Heart right ventricle (tissue), 16 donors: Measurements from ENCODE around the gene DHCR7. TPM values are rescaled to one million over a fixed set of nuclear protein-coding genes. Genes with fewer than 3 reads are reported as not detected.

Experiments used
- ATAC-seq, 8 donors: fragments of 200-7000 bp; cut with Tn5 transposase; one replicate each; pipeline ENCODE4 v1.9.1; 2020; ENCODE audit warnings: mild to moderate bottlenecking in 8 of 8, moderate library complexity in 8 of 8, moderate number of reproducible peaks in 1 of 8
- DNase-seq, 2 donors: peaks; one replicate each; pipeline ENCODE4 v3.0.0-alpha.2; 2020
- H3K27ac ChIP-seq, 10 donors: fragments of 200-600 bp; sonication (generic) in 2 of 10; one replicate each; pipeline versions ENCODE4 v1.5.0 to v1.8.0; 2020 to 2022; ENCODE audit warnings: mild to moderate bottlenecking in 3 of 10
- H3K27me3 ChIP-seq, 7 donors: fragments of 200-600 bp; one replicate each; pipeline ENCODE4 v1.8.0; 2021 to 2022; ENCODE audit warnings: mild to moderate bottlenecking in 2 of 7
- H3K36me3 ChIP-seq, 9 donors: fragments of 200-600 bp; sonication (generic) in 1 of 9; one replicate each; pipeline versions ENCODE4 v1.5.0 to v1.8.0; 2020 to 2022; ENCODE audit warnings: mild to moderate bottlenecking in 2 of 9
- H3K4me1 ChIP-seq, 9 donors: fragments of 200-600 bp; sonication (generic) in 1 of 9; one replicate each; pipeline versions ENCODE4 v1.5.0 to v1.8.0; 2020 to 2022; ENCODE audit warnings: mild to moderate bottlenecking in 4 of 9
- H3K4me3 ChIP-seq, 10 donors: fragments of 200-600 bp; sonication (generic) in 2 of 10; one replicate each; pipeline versions ENCODE4 v1.5.0 to v1.8.0; 2020 to 2022; ENCODE audit warnings: mild to moderate bottlenecking in 7 of 10, moderate library complexity in 2 of 10
- H3K9me3 ChIP-seq, 11 donors: fragments of 200-600 bp in 10 of 11; sonication (generic) in 2 of 11; one replicate each; pipeline versions ENCODE4 v1.5.0 to v1.8.0; 2013 to 2022; ENCODE audit warnings: mild to moderate bottlenecking in 2 of 11, control low read depth in 1 of 11, moderate library complexity in 1 of 11
- CTCF ChIP-seq, 9 donors: fragments of 200-600 bp; sonication (generic) in 2 of 9; IDR thresholded peaks; one replicate each; pipeline versions ENCODE4 v1.5.0 to v1.8.0; 2021 to 2022; ENCODE audit warnings: antibody characterized with exemption in 9 of 9, mild to moderate bottlenecking in 5 of 9, moderate library complexity in 1 of 9
- WGBS, 2 donors: extraction: QIAGEN DNeasy Blood & Tissue Kit; methylation state at CpG; one replicate each; pipeline ENCODE4 v1.1.7; 2013; ENCODE audit warnings: inconsistent platforms in 1 of 2; 5-methylcytosine and 5-hydroxymethylcytosine counted together
- intact Hi-C, 10 donors: fragments of 100-400 bp; cut with DNase I; formaldehyde crosslinking; loops; one replicate each; pipeline versions ENCODE4 v1.11.1 to v1.14.2; 2022
- polyA plus RNA-seq, 2 donors: library from polyadenylated mRNA; stranded (reverse); fragments of 200-250 nt; gene quantifications; one replicate each; pipeline ENCODE4 v1.2.3, GENCODE V29; 2013
- total RNA-seq, 10 donors: library from RNA; stranded (reverse); fragmentation: NEBNext Ultra II Directional in 3 of 10; extraction: Animal tissue kit (Norgen Biotek cat#: 25700) in 3 of 10; gene quantifications; one replicate each; pipeline versions ENCODE4 v1.2.1 to v1.2.4, GENCODE V29; 2021 to 2023
- donor health status: Arrhythmogenic right ventricular cardiomyopathy.
- donor health status: ischemic (EF 13 %, LVEDD 7.1; RV severe dilation, severe dysfunction).
- donor health status: healthy with polysubstance abuse.
- donor health status: DM: no; HTN: yes; CAD: no.
- donor health status: DM: no; HTN: no; CAD: no.
- donor health status: ischemic (EF 25% LVEDD 6.9; RV normal size, moderate dysfunction).
- donor health status: ischemic (EF 25% LVEDD 5.7; RV mildly dilated, moderate dysfunction).
- donor health status: healthy.
- donor health status: DM: yes; HTN: yes; CAD: no.
- donor health status: Ischemic cardiomyopathy.
- donor health status: ischemic (EF 35%, LVEDD 5.7; RV mildly dilated, moderate dysfunction).
- donor health status: nonischemic (EF 11% LVEDD 7.7; RV severe dilation, severe dysfunction).
- donor health status: DM: yes; HTN: yes; CAD: no.
- donor health status: PGD.
- donor health status: ischemic (EF 29% LVEDD 5.4; RV normal size, mild dysfunction).
- donor health status: nonischemic (EF 23%, LVEDD 6.1; RV moderate dilation, normal function).

DHCR7 gene
- total and polyA plus RNA-seq, 12 donors = 13.5 to 49.6 (median 28.1) TPM

DNA sequence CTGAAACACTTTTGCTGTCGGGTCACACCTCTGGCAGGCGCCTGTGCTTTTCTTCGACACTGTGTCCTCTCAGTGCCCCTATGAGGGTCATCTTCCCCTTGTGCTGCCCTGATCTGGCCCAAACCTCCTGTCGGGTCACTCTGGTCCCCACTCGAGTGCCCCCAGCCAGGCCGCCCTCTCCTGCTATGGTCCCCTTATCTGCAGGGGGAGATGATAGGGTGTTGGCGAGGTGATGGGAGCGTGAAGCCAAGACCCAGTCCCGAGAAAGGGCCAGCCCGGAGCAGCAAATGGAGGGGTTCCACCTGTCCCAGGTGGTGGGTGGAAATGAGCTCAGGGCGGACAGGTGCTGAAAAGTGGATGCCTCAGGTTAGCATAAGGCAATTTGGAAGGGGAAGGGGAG, 14.5 kb upstream of the DHCR7 start:
- H3K36me3 ChIP-seq = peaks cover 0 to 88% (median 39%) of the 10 kb centered on the region in 9 donors
- no peak overlapping the region for H3K4me3 ChIP-seq
- intact Hi-C loops = no loop called here
- ATAC-seq (no peak), DNase-seq (no peak)
- H3K27ac ChIP-seq = no peak overlapping the region
- 91 to 94% methylated on average over 11 of the region's 11 CpGs for WGBS, 2 donors
- no peaks in the 10 kb centered on the region for H3K27me3 ChIP-seq
- H3K4me1 ChIP-seq = no peaks in the 10 kb centered on the region
- no peaks in the 10 kb centered on the region for H3K9me3 ChIP-seq
- no peak for TF ChIP-seq CTCF (IDR thresholded peaks at IDR 0.05)

GRCh38 chr11:71461696-71462095, 13.5 kb upstream of the DHCR7 start:
- Histone ChIP-seq H3K36me3 (peaks cover 0 to 88% (median 46%) of the 10 kb centered on the region in 9 donors), H3K4me3 (no peak overlapping the region), H3K27me3 (no peaks in the 10 kb centered on the region), H3K4me1 (no peaks in the 10 kb centered on the region), H3K9me3 (no peaks in the 10 kb centered on the region), H3K27ac (no peak overlapping the region)
- 87 to 89% methylated on average over 9 of the region's 9 CpGs for WGBS, 2 donors
- intact Hi-C loops = no loop called here
- TF ChIP-seq CTCF (IDR thresholded peaks at IDR 0.05) = no peak
- no peak for DNase-seq
- ATAC-seq = no peak

DNA sequence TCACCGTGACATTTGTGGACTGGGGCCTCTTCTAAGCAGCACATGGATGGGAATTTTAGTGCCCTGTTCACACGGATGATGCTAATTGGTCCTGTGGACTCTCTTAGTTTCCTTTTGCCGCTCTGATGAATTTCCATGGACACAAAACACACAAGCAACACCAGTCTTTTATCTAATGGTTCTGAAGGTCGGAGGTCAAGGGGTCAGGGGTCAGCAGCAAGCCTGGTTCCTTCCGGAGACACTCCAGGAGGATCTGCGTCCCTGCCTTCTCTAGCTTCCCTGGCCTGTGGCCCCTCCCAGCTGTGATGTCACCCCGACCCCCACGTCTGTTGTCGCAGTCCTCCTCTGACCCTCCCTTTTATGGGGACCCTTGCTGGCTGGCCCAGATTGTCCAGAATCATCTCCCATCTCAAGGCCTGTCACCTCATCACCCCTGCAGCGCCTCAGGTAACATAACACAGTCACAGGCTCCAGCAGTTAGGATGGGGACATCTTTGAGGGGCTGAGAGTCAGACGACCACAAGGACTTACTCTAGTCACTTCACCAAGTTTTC, 11.7 kb upstream of the DHCR7 start:
- whole genome bisulfite sequencing, 2 donors = 75 to 83% methylated on average over 11 of the region's 11 CpGs
- no peak for ATAC-seq

DNA sequence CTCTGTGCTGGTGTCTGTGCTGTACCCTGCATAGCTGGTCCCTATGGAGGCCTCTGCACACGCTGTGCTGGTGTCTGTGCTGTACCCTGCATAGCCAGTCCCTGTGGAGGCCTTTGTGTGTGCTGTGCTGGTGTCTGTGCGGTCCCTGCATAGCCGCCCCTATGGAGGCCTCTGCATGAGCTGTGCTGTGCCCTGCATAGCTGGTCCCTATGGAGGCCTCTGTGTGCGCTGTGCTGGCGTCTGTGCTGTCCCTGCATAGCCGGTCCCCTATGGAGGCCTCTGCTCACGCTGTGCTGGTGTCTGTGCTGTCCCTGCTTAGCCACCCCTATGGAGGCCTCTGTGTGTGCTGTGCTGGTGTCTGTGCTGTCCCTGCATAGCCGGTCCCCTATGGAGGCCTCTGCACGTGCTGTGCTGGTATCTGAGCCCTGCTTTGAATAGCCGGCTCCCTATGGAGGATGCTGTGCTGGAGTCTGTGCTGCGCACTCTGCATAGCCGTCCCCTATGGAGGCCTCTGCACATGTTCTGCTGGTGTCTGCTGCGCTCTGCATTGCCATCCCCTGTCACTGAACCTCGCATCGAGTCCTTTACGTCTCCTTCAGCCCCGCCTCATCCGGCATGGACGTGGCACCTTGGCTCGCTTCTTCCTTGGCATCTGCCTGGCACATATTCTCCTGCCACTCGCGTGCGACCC, 11.0 kb upstream of the DHCR7 start:
- peaks cover 0 to 96% (median 57%) of the 10 kb centered on the region in 9 donors for H3K36me3 ChIP-seq
- no peaks in the 10 kb centered on the region for H3K9me3 ChIP-seq
- no peaks in the 10 kb centered on the region for H3K27me3 ChIP-seq
- WGBS, 2 donors = 91 to 93% methylated on average over 23 of the region's 23 CpGs
- H3K27ac ChIP-seq = no peak overlapping the region
- no peak for ATAC-seq
- intact Hi-C loops = no loop called here
- DNase-seq = no peak
- H3K4me1 ChIP-seq = peaks cover 0 to 6% (median 3%) of the 10 kb centered on the region in 9 donors
- TF ChIP-seq CTCF (IDR thresholded peaks at IDR 0.05) = no peak
- no peak overlapping the region for H3K4me3 ChIP-seq

More for the DNA sequence above, 11.7 kb upstream of the DHCR7 start:
- DNase-seq = no peak
- Histone ChIP-seq H3K36me3 (peaks cover 0 to 96% (median 57%) of the 10 kb centered on the region in 9 donors), H3K27me3 (no peaks in the 10 kb centered on the region), H3K27ac (no peak overlapping the region), H3K4me3 (no peak overlapping the region), H3K9me3 (no peaks in the 10 kb centered on the region), H3K4me1 (no peaks in the 10 kb centered on the region)
- TF ChIP-seq CTCF (IDR thresholded peaks at IDR 0.05) = no peak
- intact Hi-C loops = no loop called here
